ENCODE results near the gene NELFA. TPM values are rescaled to one million over a fixed set of nuclear protein-coding genes. Genes with fewer than 3 reads are reported as not detected.

The NELFA gene
- total RNA-seq, 1 experiment from 2014 or later = 56.1 TPM

DNA sequence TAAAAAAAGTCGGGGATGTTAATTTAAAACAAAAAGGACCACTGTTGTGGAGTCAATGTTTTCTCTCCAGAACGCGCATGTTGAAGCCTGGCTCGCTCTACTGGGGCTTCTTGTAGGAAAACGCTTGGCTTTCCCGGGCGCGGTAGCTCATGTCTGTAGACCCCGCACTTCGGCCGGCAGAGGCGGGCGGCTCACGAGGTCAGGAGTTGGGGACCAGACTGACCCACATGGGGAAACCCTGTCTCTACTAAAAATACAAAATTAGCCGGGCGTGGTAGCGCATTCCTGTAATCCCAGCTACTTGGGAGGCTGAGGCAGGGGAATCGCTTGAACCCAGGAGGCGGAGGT is 15.6 kb downstream of the NELFA start:
- ATAC-seq = no peak
- peaks cover 84% of the 10 kb centered on the region for H3K79me2 ChIP-seq (ENCODE audit: insufficient read depth, low read length)
- no peak overlapping the region for H3K4me3 ChIP-seq (replicated peaks in 1 of 2; ENCODE audit: low read depth in 1 of 2, low read length in 2 of 2)
- H3K9me3 ChIP-seq (ENCODE audit: control insufficient read depth in 1 of 2, insufficient read depth in 1 of 2, low read depth in 1 of 2, low read length in 2 of 2) = no peaks in the 10 kb centered on the region
- CTCF ChIA-PET = no interaction called here
- H2AFZ ChIP-seq (ENCODE audit: low read depth, low read length, poor library complexity, severe bottlenecking) = no peak overlapping the region
- no peaks in the 10 kb centered on the region for H3K27me3 ChIP-seq (ENCODE audit: insufficient read depth, low read length)
- no peak for DNase-seq (ENCODE audit: low read depth, low spot score)
- TF ChIP-seq, protein P1, sequence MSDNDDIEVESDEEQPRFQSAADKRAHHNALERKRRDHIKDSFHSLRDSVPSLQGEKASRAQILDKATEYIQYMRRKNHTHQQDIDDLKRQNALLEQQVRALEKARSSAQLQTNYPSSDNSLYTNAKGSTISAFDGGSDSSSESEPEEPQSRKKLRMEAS (IDR thresholded peaks at IDR 0.05) = no peak
- TF ChIP-seq ELF1 (IDR thresholded peaks at IDR 0.05; ENCODE audit: borderline replicate concordance, low read depth) = no peak
- TF ChIP-seq ZFX (IDR thresholded peaks at IDR 0.05) = no peak
- TF ChIP-seq SP1 (IDR thresholded peaks at IDR 0.05; ENCODE audit: low read depth) = no peak
- TF ChIP-seq POLR2AphosphoS5 (IDR thresholded peaks at IDR 0.05; ENCODE audit: low read depth, low read length) = no peak
- TF ChIP-seq, protein P2, sequence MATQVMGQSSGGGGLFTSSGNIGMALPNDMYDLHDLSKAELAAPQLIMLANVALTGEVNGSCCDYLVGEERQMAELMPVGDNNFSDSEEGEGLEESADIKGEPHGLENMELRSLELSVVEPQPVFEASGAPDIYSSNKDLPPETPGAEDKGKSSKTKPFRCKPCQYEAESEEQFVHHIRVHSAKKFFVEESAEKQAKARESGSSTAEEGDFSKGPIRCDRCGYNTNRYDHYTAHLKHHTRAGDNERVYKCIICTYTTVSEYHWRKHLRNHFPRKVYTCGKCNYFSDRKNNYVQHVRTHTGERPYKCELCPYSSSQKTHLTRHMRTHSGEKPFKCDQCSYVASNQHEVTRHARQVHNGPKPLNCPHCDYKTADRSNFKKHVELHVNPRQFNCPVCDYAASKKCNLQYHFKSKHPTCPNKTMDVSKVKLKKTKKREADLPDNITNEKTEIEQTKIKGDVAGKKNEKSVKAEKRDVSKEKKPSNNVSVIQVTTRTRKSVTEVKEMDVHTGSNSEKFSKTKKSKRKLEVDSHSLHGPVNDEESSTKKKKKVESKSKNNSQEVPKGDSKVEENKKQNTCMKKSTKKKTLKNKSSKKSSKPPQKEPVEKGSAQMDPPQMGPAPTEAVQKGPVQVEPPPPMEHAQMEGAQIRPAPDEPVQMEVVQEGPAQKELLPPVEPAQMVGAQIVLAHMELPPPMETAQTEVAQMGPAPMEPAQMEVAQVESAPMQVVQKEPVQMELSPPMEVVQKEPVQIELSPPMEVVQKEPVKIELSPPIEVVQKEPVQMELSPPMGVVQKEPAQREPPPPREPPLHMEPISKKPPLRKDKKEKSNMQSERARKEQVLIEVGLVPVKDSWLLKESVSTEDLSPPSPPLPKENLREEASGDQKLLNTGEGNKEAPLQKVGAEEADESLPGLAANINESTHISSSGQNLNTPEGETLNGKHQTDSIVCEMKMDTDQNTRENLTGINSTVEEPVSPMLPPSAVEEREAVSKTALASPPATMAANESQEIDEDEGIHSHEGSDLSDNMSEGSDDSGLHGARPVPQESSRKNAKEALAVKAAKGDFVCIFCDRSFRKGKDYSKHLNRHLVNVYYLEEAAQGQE (IDR thresholded peaks at IDR 0.05; ENCODE audit: low read depth) = no peak
- H4K20me1 ChIP-seq (ENCODE audit: insufficient read depth) = no peaks in the 10 kb centered on the region; the same call in 1 of the 2 replicates
- intact Hi-C loops (cut with micrococcal nuclease) = no loop called here
- no peak overlapping the region for H3K27ac ChIP-seq (ENCODE audit: low read depth, low read length)
- no peak overlapping the region for H3K9ac ChIP-seq (ENCODE audit: low read length)
- H3K36me3 ChIP-seq (ENCODE audit: control insufficient read depth in 1 of 2, insufficient read depth in 2 of 2, low read length in 2 of 2) = peaks cover 15 to 18% of the 10 kb centered on the region in 2 experiments
- POLR2A ChIA-PET = no interaction called here
- RAD21 ChIA-PET (ENCODE audit: low non-redundant PET in 1 of 2, low total read pairs in 2 of 2, uncharacterized antibody in 2 of 2, unreplicated experiment in 2 of 2) = no interaction called here
- no TSS peak for BruUV-seq (replicated peaks)
- no peak overlapping the region for H3K4me2 ChIP-seq (ENCODE audit: low read length)
- H3K4me1 ChIP-seq (ENCODE audit: control insufficient read depth in 1 of 2, insufficient read depth in 2 of 2, low read length in 2 of 2) = 0 out of 4 replicates have a peak, but pooled peaks cover 0 to under 1% of the 10 kb centered on the region in 2 experiments
- no peaks in the 10 kb centered on the region for H3K9me2 ChIP-seq (ENCODE audit: insufficient read depth)

Measured in HCT116 (cell line).